Upper lobe of left lung (tissue), 6 donors: Measurements from ENCODE around the gene CST9L. TPM values are rescaled to one million over a fixed set of nuclear protein-coding genes. Genes with fewer than 3 reads are reported as not detected.

Experiments
- ATAC-seq, 2 donors: fragments of 200-7000 bp; cut with Tn5 transposase; one replicate each; pipeline ENCODE4 v1.9.1; 2022; ENCODE audit warnings: mild to moderate bottlenecking in 2 of 2, moderate library complexity in 2 of 2; ENCODE audit not compliant: low FRiP score in 2 of 2
- DNase-seq, 2 donors: peaks; one replicate each; pipeline ENCODE4 v3.0.0-alpha.2; 2019 to 2020
- H3K27ac ChIP-seq, 4 donors: fragments of 200-600 bp; sonication (generic); one replicate each; pipeline ENCODE4 v1.5.1; 2016 to 2019
- H3K27me3 ChIP-seq, 4 donors: fragments of 200-600 bp; sonication (generic); one replicate each; pipeline ENCODE4 v1.5.1; 2017 to 2019
- H3K36me3 ChIP-seq, 4 donors: fragments of 200-600 bp; sonication (generic); one replicate each; pipeline ENCODE4 v1.5.1; 2016 to 2019
- H3K4me1 ChIP-seq, 4 donors: fragments of 200-600 bp; sonication (generic); one replicate each; pipeline ENCODE4 v1.5.1; 2018 to 2019
- H3K4me3 ChIP-seq, 4 donors: fragments of 200-600 bp; sonication (generic); one replicate each; pipeline ENCODE4 v1.5.1; 2017 to 2019; ENCODE audit warnings: mild to moderate bottlenecking in 2 of 4, moderate library complexity in 1 of 4
- H3K9me3 ChIP-seq, 4 donors: fragments of 200-600 bp; sonication (generic); one replicate each; pipeline ENCODE4 v1.5.1; 2018 to 2019
- EP300 ChIP-seq, 4 donors: sonication (generic); formaldehyde crosslinking; IDR thresholded peaks; one replicate each; pipeline ENCODE4 v1.5.1; 2017; ENCODE audit warnings: antibody characterized with exemption in 4 of 4, control low read depth in 2 of 4
- POLR2A ChIP-seq, 4 donors: fragments of 450-650 bp; IDR thresholded peaks; one replicate each; pipeline ENCODE4 v1.5.1; 2016 to 2017; ENCODE audit warnings: antibody characterized with exemption in 4 of 4, mild to moderate bottlenecking in 2 of 4
- POLR2AphosphoS5 ChIP-seq, 2 donors: sonication (generic); formaldehyde crosslinking; IDR thresholded peaks; one replicate each; pipeline ENCODE4 v1.5.1; 2017; ENCODE audit warnings: antibody characterized with exemption in 2 of 2
- WGBS, 2 donors: methylation state at CpG; one replicate each; pipeline ENCODE4 v1.1.5; 2017 to 2018; 5-methylcytosine and 5-hydroxymethylcytosine counted together
- total RNA-seq, 6 donors: library from RNA; depleted of rRNA in 4 of 6; stranded (reverse); fragments of >200 nt in 4 of 6; gene quantifications; one replicate each; pipeline versions ENCODE4 v1.1.0 to v1.2.1, GENCODE V29; 2016 to 2021
- TF ChIP-seq, protein P1 (sequence below), 6 experiments: fragments of 450-650 bp in 4 of 6; fragments of 200-600 bp in 2 of 6; sonication (generic) in 2 of 6; IDR thresholded peaks; one replicate each; pipeline ENCODE4 v1.5.1; 2016 to 2019; ENCODE audit warnings: antibody characterized with exemption in 6 of 6
- donor health status: DM: no; HTN: no; CAD: no; lungs with moderate emphysema.
- donor health status: DM: no; HTN: yes; CAD: no; lungs with severe emphysema.

Gene CST9L
- total RNA-seq, 6 donors from 2014 or later, result not detected

DNA sequence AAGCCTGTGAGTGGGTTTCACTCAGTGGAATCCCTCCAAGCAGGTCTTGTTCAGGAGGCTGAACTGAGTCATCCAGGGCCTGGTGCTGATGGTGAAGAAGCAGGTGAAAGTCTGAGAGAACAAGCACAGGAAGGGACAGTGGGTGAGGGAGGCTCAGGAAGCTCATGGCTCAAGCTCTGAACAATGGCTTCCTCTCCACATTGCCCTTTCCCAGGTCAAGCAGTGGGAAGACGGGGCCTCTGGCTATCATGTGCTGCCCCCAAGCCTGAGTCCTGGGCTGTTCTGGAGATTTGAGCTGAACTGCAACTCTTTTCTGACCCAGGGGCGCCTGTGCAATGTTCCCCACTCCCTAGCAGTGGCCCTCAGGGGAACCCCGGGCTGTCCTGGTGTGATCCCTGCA is 3.4 kb downstream of the CST9L start:
- no peaks in the 10 kb centered on the region for H3K4me1 ChIP-seq
- no peak for ATAC-seq
- 63 to 66% methylated on average over 1 to 3 of the region's 3 CpGs for WGBS, 2 donors

GRCh38 chr20:23562721-23563342 is 5.5 kb downstream of the CST9L start:
- DNase-seq (no peak), ATAC-seq (no peak)
- no peak overlapping the region for H3K27ac ChIP-seq
- no peaks in the 10 kb centered on the region for H3K4me1 ChIP-seq
- TF ChIP-seq POLR2AphosphoS5 (IDR thresholded peaks at IDR 0.05), result no peak
- no peak for TF ChIP-seq POLR2A (IDR thresholded peaks at IDR 0.05)
- TF ChIP-seq, protein P1, sequence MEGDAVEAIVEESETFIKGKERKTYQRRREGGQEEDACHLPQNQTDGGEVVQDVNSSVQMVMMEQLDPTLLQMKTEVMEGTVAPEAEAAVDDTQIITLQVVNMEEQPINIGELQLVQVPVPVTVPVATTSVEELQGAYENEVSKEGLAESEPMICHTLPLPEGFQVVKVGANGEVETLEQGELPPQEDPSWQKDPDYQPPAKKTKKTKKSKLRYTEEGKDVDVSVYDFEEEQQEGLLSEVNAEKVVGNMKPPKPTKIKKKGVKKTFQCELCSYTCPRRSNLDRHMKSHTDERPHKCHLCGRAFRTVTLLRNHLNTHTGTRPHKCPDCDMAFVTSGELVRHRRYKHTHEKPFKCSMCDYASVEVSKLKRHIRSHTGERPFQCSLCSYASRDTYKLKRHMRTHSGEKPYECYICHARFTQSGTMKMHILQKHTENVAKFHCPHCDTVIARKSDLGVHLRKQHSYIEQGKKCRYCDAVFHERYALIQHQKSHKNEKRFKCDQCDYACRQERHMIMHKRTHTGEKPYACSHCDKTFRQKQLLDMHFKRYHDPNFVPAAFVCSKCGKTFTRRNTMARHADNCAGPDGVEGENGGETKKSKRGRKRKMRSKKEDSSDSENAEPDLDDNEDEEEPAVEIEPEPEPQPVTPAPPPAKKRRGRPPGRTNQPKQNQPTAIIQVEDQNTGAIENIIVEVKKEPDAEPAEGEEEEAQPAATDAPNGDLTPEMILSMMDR (IDR thresholded peaks at IDR 0.05), result no peak
- no peak for TF ChIP-seq EP300 (IDR thresholded peaks at IDR 0.05)
- no peaks in the 10 kb centered on the region for H3K27me3 ChIP-seq
- H3K4me3 ChIP-seq, result no peak overlapping the region
- peaks cover 3 to 24% (median 12%) of the 10 kb centered on the region in 4 donors for H3K9me3 ChIP-seq
- H3K36me3 ChIP-seq, result no peaks in the 10 kb centered on the region
- WGBS, 2 donors, result 85% methylated on average over 1 of the region's 1 CpG; no CpG with 5 or more reads in 1 of the 2 donors

More for the DNA sequence above, 3.4 kb downstream of the CST9L start:
- Histone ChIP-seq H3K36me3 (no peaks in the 10 kb centered on the region), H3K9me3 (peaks cover 3 to 23% (median 12%) of the 10 kb centered on the region in 4 donors), H3K27ac (no peak overlapping the region), H3K4me3 (no peak overlapping the region), H3K27me3 (no peaks in the 10 kb centered on the region)
- TF ChIP-seq POLR2AphosphoS5 (IDR thresholded peaks at IDR 0.05), result no peak
- no peak for TF ChIP-seq POLR2A (IDR thresholded peaks at IDR 0.05)
- TF ChIP-seq, protein P1 (IDR thresholded peaks at IDR 0.05), result no peak
- no peak for TF ChIP-seq EP300 (IDR thresholded peaks at IDR 0.05)
- no peak for DNase-seq

DNA sequence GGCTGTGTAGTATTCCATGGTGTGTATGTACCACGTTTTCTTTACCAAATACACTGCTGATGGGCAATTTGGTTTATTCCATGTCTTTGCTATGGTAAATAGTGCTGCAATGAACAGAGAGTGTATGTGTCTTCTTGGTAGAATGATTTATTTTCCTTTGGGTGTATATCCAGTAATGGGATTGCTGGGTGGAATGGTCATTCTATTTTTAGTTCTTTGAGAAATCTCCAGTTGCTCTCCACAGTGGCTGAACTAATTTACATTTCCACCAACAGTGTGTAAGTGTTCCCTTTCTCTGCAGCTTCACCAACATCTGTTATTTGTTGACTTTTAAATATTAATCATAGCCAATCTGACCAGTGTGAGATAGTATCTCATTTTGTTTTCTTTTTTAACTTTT is 13.9 kb downstream of the CST9L start:
- 54 to 61% methylated on average over 1 of the region's 1 CpG for WGBS, 2 donors
- DNase-seq (no peak), ATAC-seq (no peak)
- TF ChIP-seq EP300 (IDR thresholded peaks at IDR 0.05) (no peak), POLR2AphosphoS5 (IDR thresholded peaks at IDR 0.05) (no peak), POLR2A (IDR thresholded peaks at IDR 0.05) (no peak)
- TF ChIP-seq, protein P1 (IDR thresholded peaks at IDR 0.05), result no peak
- Histone ChIP-seq H3K9me3 (no peaks in the 10 kb centered on the region), H3K27ac (no peak overlapping the region), H3K27me3 (no peaks in the 10 kb centered on the region), H3K36me3 (no peaks in the 10 kb centered on the region), H3K4me1 (no peaks in the 10 kb centered on the region), H3K4me3 (no peak overlapping the region)

DNA sequence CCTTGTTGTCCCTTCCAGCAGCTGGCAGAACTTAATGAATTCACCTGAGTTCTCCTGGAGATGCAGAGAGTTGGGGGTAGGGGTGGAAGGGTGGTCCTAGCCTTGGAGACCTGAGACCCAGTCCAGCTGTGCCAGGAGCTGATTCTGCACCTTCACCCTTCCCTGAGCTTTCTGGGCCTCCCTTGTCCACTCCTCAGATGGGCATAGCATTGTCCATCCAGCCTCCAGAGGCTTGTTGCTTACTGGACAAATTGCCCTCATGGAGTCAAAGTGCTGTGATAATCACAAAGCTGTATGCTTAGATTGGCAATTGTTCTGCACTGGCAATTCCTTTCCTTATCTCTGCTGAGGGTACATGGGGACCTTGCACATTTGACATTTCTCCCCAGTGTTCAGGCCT is 16.5 kb downstream of the CST9L start:
- H3K27ac ChIP-seq, result no peak overlapping the region
- H3K9me3 ChIP-seq, result no peaks in the 10 kb centered on the region
- TF ChIP-seq, protein P1 (IDR thresholded peaks at IDR 0.05), result no peak
- TF ChIP-seq POLR2AphosphoS5 (IDR thresholded peaks at IDR 0.05), result no peak
- TF ChIP-seq POLR2A (IDR thresholded peaks at IDR 0.05), result no peak
- ATAC-seq, result no peak
- no peaks in the 10 kb centered on the region for H3K27me3 ChIP-seq
- no peaks in the 10 kb centered on the region for H3K36me3 ChIP-seq
- H3K4me3 ChIP-seq, result no peak overlapping the region
- H3K4me1 ChIP-seq, result no peaks in the 10 kb centered on the region
- DNase-seq, result no peak

DNA sequence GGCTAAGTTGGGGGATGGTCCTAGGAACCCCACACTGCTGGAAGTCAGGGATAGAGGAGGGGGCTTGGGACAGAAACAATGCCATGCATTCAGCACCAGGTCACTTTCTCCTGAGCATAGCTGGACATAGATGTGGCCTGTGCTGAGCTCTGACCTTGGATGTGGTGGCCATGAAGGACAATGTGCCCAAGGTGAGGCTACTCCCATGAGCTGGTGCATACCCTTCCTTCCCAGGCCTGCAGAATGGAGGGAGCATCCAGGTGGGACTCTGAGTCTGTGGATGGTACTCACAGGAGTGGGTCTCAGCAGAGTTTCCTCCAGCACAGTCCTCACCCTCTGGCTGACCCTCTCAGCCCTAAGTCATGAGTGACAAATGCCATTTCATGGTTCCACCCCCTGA is 16.9 kb downstream of the CST9L start:
- Histone ChIP-seq H3K27ac (no peak overlapping the region), H3K4me3 (no peak overlapping the region), H3K36me3 (no peaks in the 10 kb centered on the region), H3K4me1 (no peaks in the 10 kb centered on the region), H3K27me3 (no peaks in the 10 kb centered on the region), H3K9me3 (no peaks in the 10 kb centered on the region)
- TF ChIP-seq EP300 (IDR thresholded peaks at IDR 0.05) (no peak), POLR2AphosphoS5 (IDR thresholded peaks at IDR 0.05) (no peak), POLR2A (IDR thresholded peaks at IDR 0.05) (no peak)
- TF ChIP-seq, protein P1 (IDR thresholded peaks at IDR 0.05), result no peak
- DNase-seq, result no peak
- ATAC-seq, result no peak
